HG03342 (cell line): ENCODE data around the gene GAPDHS.

Experiments
- ATAC-seq: cut with Tn5 transposase; IDR thresholded peaks from one replicate; pipeline ENCODE4 v1.9.1; 2021; ENCODE audit warnings: mild to moderate bottlenecking, moderate library complexity; ENCODE audit not compliant: unreplicated experiment

The GAPDHS gene

GRCh38 chr19:35585848-35586247, 52.6 kb downstream of the GAPDHS start, which contains the start of gene PMIS2:
Gene PMIS2 (plus strand): TSS chr19:35586173. CDS start chr19:35586260, 87 bp downstream.
- ATAC-seq: no peak

- ATAC-seq: no peak
Observed at GRCh38 chr19:35587321-35587720, 54.1 kb downstream of the GAPDHS start.

DNA sequence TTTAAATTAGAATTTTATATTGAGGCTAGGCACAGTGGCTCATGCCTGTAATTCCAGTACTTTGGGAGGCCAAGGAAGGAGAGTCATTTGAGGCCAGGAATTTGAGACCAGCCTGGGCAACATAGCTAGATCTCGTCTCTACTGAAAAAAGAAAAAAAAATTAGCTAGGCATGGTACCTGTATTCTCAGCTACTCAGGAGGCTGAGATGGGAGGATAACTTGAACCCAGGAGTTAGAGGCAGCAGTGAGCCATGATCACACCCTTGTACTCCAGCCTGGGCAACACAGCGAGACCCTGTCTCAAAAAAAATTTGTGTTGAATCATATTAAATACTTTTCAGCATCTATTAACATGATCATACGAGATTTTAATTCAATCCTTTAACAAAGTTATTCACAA, 57.6 kb downstream of the GAPDHS start:
- ATAC-seq: no peak

DNA sequence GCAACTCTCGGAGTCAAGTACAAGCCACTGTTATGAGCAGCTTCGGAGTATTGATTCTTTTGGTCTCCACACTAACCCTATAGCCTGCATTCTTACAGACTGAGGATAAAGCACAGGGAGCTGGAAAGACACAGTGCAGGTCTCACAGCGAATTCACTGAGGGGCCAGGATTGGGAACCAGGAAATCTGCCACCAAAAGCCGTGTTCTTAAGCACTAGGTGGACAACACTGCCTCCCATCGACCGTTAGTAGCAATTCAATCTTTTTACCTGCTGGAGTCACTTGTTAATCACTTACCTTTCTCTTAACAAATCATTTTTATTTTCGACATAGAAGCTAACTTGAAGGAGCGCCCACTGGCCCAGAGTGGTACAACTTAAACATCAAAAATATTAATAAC, 59.0 kb downstream of the GAPDHS start:
- no peak for ATAC-seq
